H9 (cell line): ENCODE data around the gene ANKS1B. TPM values are rescaled to one million over a fixed set of nuclear protein-coding genes. Genes with fewer than 3 reads are reported as not detected.

Source experiments
- DNase-seq: peaks from one replicate; pipeline ENCODE4 v3.0.0-alpha.2; 2017
- H2AFZ ChIP-seq: one replicate; pipeline ENCODE4 v1.6.1; 2013; ENCODE audit warnings: mild to moderate bottlenecking, low read length, control low read depth, moderate library complexity
- H2AK5ac ChIP-seq: 2 replicates; pipeline ENCODE4 v1.6.1; 2013; ENCODE audit warnings: low read length, control low read depth, mixed read lengths; ENCODE audit not compliant: insufficient read length
- H2BK120ac ChIP-seq: one replicate; pipeline ENCODE4 v1.6.1; 2013; ENCODE audit warnings: low read depth, mild to moderate bottlenecking, low read length, control low read depth, inconsistent platforms; ENCODE audit not compliant: poor library complexity, severe bottlenecking
- H2BK12ac ChIP-seq: 2 replicates; pipeline ENCODE4 v1.6.1; 2013; ENCODE audit warnings: low read length, control low read depth, mixed read lengths, low read depth; ENCODE audit not compliant: insufficient read length
- H2BK15ac ChIP-seq: 2 replicates; pipeline ENCODE4 v1.6.1; 2013; ENCODE audit warnings: low read depth, low read length, control low read depth
- H2BK20ac ChIP-seq: one replicate; pipeline ENCODE4 v1.6.1; 2013; ENCODE audit warnings: low read depth, mild to moderate bottlenecking, low read length, control low read depth, inconsistent platforms; ENCODE audit not compliant: poor library complexity, severe bottlenecking
- H2BK5ac ChIP-seq: 2 replicates; pipeline ENCODE4 v1.6.1; 2013; ENCODE audit warnings: low read length, control low read depth, mixed read lengths; ENCODE audit not compliant: insufficient read length
- H3K14ac ChIP-seq: 2 replicates; pipeline ENCODE4 v1.6.1; 2013; ENCODE audit warnings: low read length, control low read depth; ENCODE audit not compliant: insufficient read depth
- H3K18ac ChIP-seq: 2 replicates; pipeline ENCODE4 v1.6.1; 2013; ENCODE audit warnings: low read depth, mild to moderate bottlenecking, mixed read lengths, low read length, control low read depth; ENCODE audit not compliant: insufficient read length
- H3K23ac ChIP-seq: 2 replicates; pipeline ENCODE4 v1.6.1; 2013; ENCODE audit warnings: low read length, control low read depth, mixed read lengths, low read depth; ENCODE audit not compliant: insufficient read length
- H3K23me2 ChIP-seq: 2 replicates; pipeline ENCODE4 v1.6.1; 2013; ENCODE audit warnings: low read depth, mild to moderate bottlenecking, mixed read lengths, low read length, control low read depth; ENCODE audit not compliant: insufficient read length, poor library complexity, severe bottlenecking
- H3K27ac ChIP-seq: 2 replicates; pipeline ENCODE4 v1.5.1; 2013; ENCODE audit warnings: low read length, control low read depth, mixed read lengths, low read depth; ENCODE audit not compliant: insufficient read length
- H3K27me3 ChIP-seq: 2 replicates; pipeline ENCODE4 v1.6.1; 2013; ENCODE audit warnings: low read length, control low read depth, inconsistent platforms; ENCODE audit not compliant: insufficient read depth
- H3K4ac ChIP-seq: 2 replicates; pipeline ENCODE4 v1.6.1; 2013; ENCODE audit warnings: low read depth, mild to moderate bottlenecking, control low read depth, inconsistent platforms, low read length, moderate library complexity
- H3K4me1 ChIP-seq: 2 replicates; pipeline ENCODE4 v1.6.1; 2013; ENCODE audit warnings: low read length, control low read depth, inconsistent platforms; ENCODE audit not compliant: insufficient read depth
- H3K4me2 ChIP-seq: 2 replicates; pipeline ENCODE4 v1.6.1; 2013; ENCODE audit warnings: low read length, control low read depth, mixed read lengths; ENCODE audit not compliant: insufficient read length, insufficient read depth
- H3K56ac ChIP-seq: 2 replicates; pipeline ENCODE4 v1.6.1; 2013; ENCODE audit warnings: low read depth, mild to moderate bottlenecking, mixed read lengths, low read length, control low read depth; ENCODE audit not compliant: insufficient read length
- H3K79me1 ChIP-seq: 2 replicates; pipeline ENCODE4 v1.6.1; 2013; ENCODE audit warnings: low read depth, mild to moderate bottlenecking, moderate library complexity, low read length, control low read depth, inconsistent platforms; ENCODE audit not compliant: insufficient read depth, poor library complexity, severe bottlenecking
- H3K79me2 ChIP-seq: 2 replicates; pipeline ENCODE4 v1.6.1; 2013; ENCODE audit warnings: low read length, control low read depth, inconsistent platforms; ENCODE audit not compliant: insufficient read depth
- H3K9ac ChIP-seq: 2 replicates; pipeline ENCODE4 v1.6.1; 2013; ENCODE audit warnings: low read length, control low read depth, mixed read lengths; ENCODE audit not compliant: insufficient read length; ENCODE audit errors: extremely low read depth
- H3K9me3 ChIP-seq: one replicate; pipeline ENCODE4 v1.6.1; 2013; ENCODE audit warnings: low read depth, low read length, inconsistent platforms; ENCODE audit not compliant: control insufficient read depth
- H3T11ph ChIP-seq: one replicate; pipeline ENCODE4 v1.6.1; 2013; ENCODE audit warnings: mild to moderate bottlenecking, low read length, control low read depth, inconsistent platforms
- H4K20me1 ChIP-seq: one replicate; pipeline ENCODE4 v1.6.1; 2013; ENCODE audit not compliant: control insufficient read depth, insufficient read length, insufficient read depth
- H4K5ac ChIP-seq: 2 replicates; pipeline ENCODE4 v1.6.1; 2013; ENCODE audit warnings: low read depth, mild to moderate bottlenecking, mixed read lengths, low read length, control low read depth; ENCODE audit not compliant: insufficient read length
- H4K8ac ChIP-seq: replicated peaks from 2 replicates; pipeline ENCODE4 v1.6.1; 2013; ENCODE audit warnings: low read length, control low read depth, mixed read lengths, low read depth; ENCODE audit not compliant: insufficient read length
- H4K91ac ChIP-seq: 2 replicates; pipeline ENCODE4 v1.6.1; 2013; ENCODE audit warnings: low read depth, mild to moderate bottlenecking, moderate library complexity, mixed read lengths, low read length, control low read depth; ENCODE audit not compliant: insufficient read length
- H3K27ac Mint-ChIP-seq, 3 experiments: 2 replicates in 2 of 3; 3 replicates in 1 of 3; pipeline ENCODE4 v1.8.0; 2020 to 2021; ENCODE audit warnings: mixed read lengths in 3 of 3, mild to moderate bottlenecking in 1 of 3, moderate library complexity in 1 of 3
- H3K27me3 Mint-ChIP-seq: 2 replicates; pipeline ENCODE4 v1.8.0; 2021; ENCODE audit warnings: low read depth, mild to moderate bottlenecking, moderate library complexity, mixed read lengths
- H3K36me3 Mint-ChIP-seq, 3 experiments: 2 replicates in 2 of 3; 3 replicates in 1 of 3; pipeline ENCODE4 v1.8.0; 2020 to 2021; ENCODE audit warnings: low read depth in 3 of 3, mixed read lengths in 3 of 3; ENCODE audit not compliant: insufficient read depth in 1 of 3
- H3K4me1 Mint-ChIP-seq, 2 experiments: 2 replicates each; pipeline ENCODE4 v1.8.0; 2020; ENCODE audit warnings: mixed read lengths in 2 of 2
- H3K4me3 Mint-ChIP-seq, 2 experiments: 2 replicates in 1 of 2; 3 replicates in 1 of 2; pipeline ENCODE4 v1.8.0; 2020 to 2021; ENCODE audit warnings: mild to moderate bottlenecking in 2 of 2, mixed read lengths in 2 of 2, moderate library complexity in 1 of 2
- H3K9me3 Mint-ChIP-seq, 2 experiments: 2 replicates in 1 of 2; 3 replicates in 1 of 2; pipeline ENCODE4 v1.8.0; 2020; ENCODE audit warnings: mild to moderate bottlenecking in 2 of 2, mixed read lengths in 2 of 2, moderate library complexity in 1 of 2
- CTCF ChIP-seq: fragments of 200-600 bp; sonication (generic); conservative IDR thresholded peaks from 3 replicates; pipeline ENCODE4 v1.8.0; 2021; ENCODE audit warnings: antibody characterized with exemption, mild to moderate bottlenecking
- WGBS: extraction: QIAGEN DNeasy Blood & Tissue Kit; methylation state at CpG from one replicate; pipeline ENCODE4 v1.1.7; 2013; ENCODE audit warnings: missing lambda C conversion rate, low lambda C conversion rate, mixed read lengths; ENCODE audit not compliant: insufficient read length; ENCODE audit errors: extremely low coverage; 5-methylcytosine and 5-hydroxymethylcytosine counted together
- total RNA-seq: library from RNA; stranded (reverse); gene quantifications from 2 replicates; pipeline ENCODE4 v1.2.1, GENCODE V29; 2021

Gene ANKS1B
- total RNA-seq, 1 experiment from 2014 or later: 4.1 TPM

GRCh38 chr12:99383258-99383657 is 601.5 kb downstream of the ANKS1B start:
- no peak for DNase-seq
- H3K9me3 ChIP-seq: no peaks in the 10 kb centered on the region

More at GRCh38 chr12:99383258-99383657, 601.5 kb downstream of the ANKS1B start:
- H4K8ac ChIP-seq: no peak overlapping the region
- H2BK15ac ChIP-seq: no peak overlapping the region
- no peak overlapping the region for H2AFZ ChIP-seq
- H3T11ph ChIP-seq: no peak overlapping the region
- no peak overlapping the region for H3K56ac ChIP-seq
- no peak overlapping the region for H3K14ac ChIP-seq
- no peak overlapping the region for H3K23ac ChIP-seq
- no peak overlapping the region for H4K91ac ChIP-seq
- no peak overlapping the region for H2AK5ac ChIP-seq
- H2BK20ac ChIP-seq: no peak overlapping the region
- H2BK120ac ChIP-seq: no peak overlapping the region
- H3K4me2 ChIP-seq: no peak overlapping the region
- no peak for TF ChIP-seq CTCF
- Mint-ChIP-seq H3K27me3 (no peaks in the 10 kb centered on the region), H3K36me3 (no peaks in the 10 kb centered on the region), H3K4me1 (peaks cover 2 to 3% of the 10 kb centered on the region in 2 experiments; a peak in 1 of 4 replicates), H3K9me3 (no peaks in the 10 kb centered on the region; a peak in 1 of 5 replicates), H3K27ac (0 out of 7 replicates have a peak overlapping the region, but pooled peaks of 1 of the 3 experiments have one; percentile 43), H3K4me3 (no peak overlapping the region)
- H3K27ac ChIP-seq: no peak overlapping the region
- no peak overlapping the region for H4K5ac ChIP-seq
- no peak overlapping the region for H2BK5ac ChIP-seq
- no peak overlapping the region for H3K4ac ChIP-seq
- H2BK12ac ChIP-seq: no peak overlapping the region
- H3K27me3 ChIP-seq: no peaks in the 10 kb centered on the region
- WGBS: no CpG with 5 or more reads among the region's 4 CpGs
- H3K23me2 ChIP-seq: no peaks in the 10 kb centered on the region
- no peaks in the 10 kb centered on the region for H4K20me1 ChIP-seq
- H3K9ac ChIP-seq: no peak overlapping the region
- no peaks in the 10 kb centered on the region for H3K79me2 ChIP-seq
- H3K79me1 ChIP-seq: no peaks in the 10 kb centered on the region
- no peak overlapping the region for H3K18ac ChIP-seq
- no peaks in the 10 kb centered on the region for H3K4me1 ChIP-seq
